GM12891 (cell line): ENCODE data around the gene PYGO2.

Experiments used
- DNase-seq: peaks from one replicate; pipeline ENCODE4 v3.0.0; 2011; ENCODE audit warnings: low spot score; ENCODE audit not compliant: insufficient read length
- FAIRE-seq: peaks from 2 replicates; lab custom pipeline; 2011; peaks lifted over from hg19 to GRCh38; lab: Jason Lieb, UNC
- PAX5 ChIP-seq: IDR thresholded peaks from 2 replicates; pipeline ENCODE4 v1.6.1; 2011; ENCODE audit warnings: low read length, moderate library complexity, mild to moderate bottlenecking; ENCODE audit not compliant: insufficient read depth, severe bottlenecking
- POLR2A ChIP-seq: IDR thresholded peaks from 2 replicates; pipeline ENCODE4 v1.6.1; 2011; ENCODE audit warnings: low read depth, low read length, control low read depth
- POLR2AphosphoS5 ChIP-seq: IDR thresholded peaks from 2 replicates; pipeline ENCODE4 v1.6.1; 2011; ENCODE audit warnings: low read depth, low read length, control low read depth
- POU2F2 ChIP-seq: IDR thresholded peaks from 2 replicates; pipeline ENCODE4 v1.6.1; 2011; ENCODE audit warnings: low read depth, mild to moderate bottlenecking, control low read depth, low read length, moderate library complexity
- SPI1 ChIP-seq: IDR thresholded peaks from 2 replicates; pipeline ENCODE4 v1.6.1; 2011; ENCODE audit warnings: low read depth, low read length, control low read depth
- TAF1 ChIP-seq: IDR thresholded peaks from 2 replicates; pipeline ENCODE4 v1.6.1; 2011; ENCODE audit warnings: low read depth, low read length, control low read depth

The PYGO2 gene

DNA sequence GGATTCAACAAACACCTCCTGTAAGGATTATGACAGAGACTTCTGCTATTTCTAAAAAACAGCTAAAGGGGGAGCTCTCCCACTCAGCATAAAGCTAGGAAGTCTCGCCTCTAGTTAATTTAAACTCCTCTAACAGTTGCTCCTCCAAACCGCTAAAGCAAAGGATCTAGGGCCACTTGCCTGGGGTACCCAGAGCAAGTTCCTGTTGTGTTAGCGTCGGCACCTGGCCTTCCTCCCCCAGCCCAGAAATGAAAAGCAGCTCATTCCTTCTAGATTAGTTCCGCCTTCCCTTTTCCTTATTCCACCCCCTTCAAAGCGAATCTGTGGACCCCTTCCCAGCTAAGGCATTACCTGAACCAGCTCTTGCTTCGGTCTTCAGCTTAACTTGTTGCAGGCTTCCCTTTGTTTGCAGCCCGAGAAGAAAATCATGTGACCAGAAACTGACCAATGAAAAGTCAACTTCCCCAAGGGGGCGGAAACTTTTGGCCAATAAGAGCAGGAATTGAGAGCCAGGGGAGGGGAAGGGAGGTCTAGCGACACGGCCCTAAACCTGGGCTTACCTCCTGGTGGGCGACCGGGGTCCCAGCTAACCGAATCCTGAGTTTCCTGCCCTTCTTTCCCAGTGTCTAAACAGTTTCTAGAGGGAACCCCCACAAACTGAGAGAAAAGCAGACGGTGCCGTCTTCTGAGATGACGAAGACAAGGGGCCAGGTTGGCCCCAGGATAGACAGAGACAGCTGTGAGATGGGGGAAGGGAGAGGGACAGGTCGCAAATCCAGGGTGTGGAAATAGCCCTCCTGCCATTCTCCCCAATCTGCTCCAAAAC lies 5.7 kb downstream of the PYGO2 start, which contains the start of gene PBXIP1:
PBXIP1 (minus strand) TSS at position 382 of the 826 bp plus-strand sequence. CDS start 2,378 bp downstream, outside the sequence.
- FAIRE-seq (peak; percentile 84), DNase-seq (peak; percentile 84)
- no peak for TF ChIP-seq SPI1
- TF ChIP-seq PAX5, result no peak
- TF ChIP-seq POLR2A, result no peak; the same call in 1 of the 2 replicates
- TF ChIP-seq POU2F2, result no peak
- no peak for TF ChIP-seq TAF1
- no peak for TF ChIP-seq POLR2AphosphoS5

DNA sequence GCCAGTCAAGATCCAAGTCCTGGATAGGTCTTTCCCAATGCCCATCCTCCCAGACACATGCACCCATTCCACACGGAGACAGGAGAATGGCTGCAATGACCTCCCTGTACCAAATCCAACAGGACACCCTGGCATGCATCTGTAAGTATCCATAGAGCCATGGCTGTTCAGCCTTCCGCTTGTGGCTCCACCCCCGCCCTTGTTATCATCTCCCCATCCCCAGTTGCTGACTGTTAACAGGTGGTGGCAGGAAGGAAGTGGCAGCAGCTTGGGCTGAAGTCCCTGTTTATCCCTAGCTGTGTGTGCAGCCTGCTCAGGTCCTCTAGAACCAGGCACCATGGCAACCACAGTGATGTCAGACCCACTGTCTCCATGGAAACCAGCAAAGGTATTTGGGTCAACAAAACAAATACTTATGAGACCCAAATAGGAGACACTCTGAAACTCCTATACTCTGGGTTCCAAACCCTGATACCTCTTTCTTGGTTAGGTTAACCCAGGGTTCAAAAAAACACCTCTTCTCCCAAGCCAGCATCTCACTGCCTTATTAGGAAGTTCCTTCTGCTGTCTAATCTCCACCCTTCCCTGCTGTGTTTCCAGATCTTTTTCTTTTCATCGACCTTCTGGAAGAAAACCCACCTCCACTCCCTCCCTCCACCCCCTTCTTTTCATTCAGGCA lies 6.4 kb downstream of the PYGO2 start:
- DNase-seq (peak; percentile 56), FAIRE-seq (peak; percentile 66)
- TF ChIP-seq POU2F2 (no peak), SPI1 (peak; percentile 69)

DNA sequence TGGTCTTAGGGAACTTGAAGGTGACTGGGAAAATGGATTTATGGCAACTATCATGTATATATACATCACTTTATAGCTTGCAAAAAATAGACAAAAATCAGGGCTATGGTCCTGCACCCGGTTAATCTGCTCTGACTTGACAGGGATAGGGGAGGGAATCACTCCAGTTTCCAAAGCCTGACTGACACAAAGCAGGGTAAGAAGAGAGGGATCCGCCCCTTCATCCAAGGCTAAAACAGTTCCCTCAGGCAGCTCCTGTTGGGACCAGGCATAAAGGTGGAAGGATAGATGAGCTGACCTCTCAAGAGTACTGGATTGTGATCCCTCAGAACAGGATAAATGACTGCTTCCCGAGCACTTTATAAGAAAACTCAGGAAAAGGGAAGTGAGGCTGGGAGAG lies 7.0 kb downstream of the PYGO2 start:
- FAIRE-seq, result no peak
- peak; percentile 29; the same call in 1 of the 2 replicates for TF ChIP-seq SPI1
- TF ChIP-seq POLR2A, result no peak
- no peak for TF ChIP-seq POU2F2
- TF ChIP-seq PAX5, result no peak
- TF ChIP-seq TAF1, result no peak

DNA sequence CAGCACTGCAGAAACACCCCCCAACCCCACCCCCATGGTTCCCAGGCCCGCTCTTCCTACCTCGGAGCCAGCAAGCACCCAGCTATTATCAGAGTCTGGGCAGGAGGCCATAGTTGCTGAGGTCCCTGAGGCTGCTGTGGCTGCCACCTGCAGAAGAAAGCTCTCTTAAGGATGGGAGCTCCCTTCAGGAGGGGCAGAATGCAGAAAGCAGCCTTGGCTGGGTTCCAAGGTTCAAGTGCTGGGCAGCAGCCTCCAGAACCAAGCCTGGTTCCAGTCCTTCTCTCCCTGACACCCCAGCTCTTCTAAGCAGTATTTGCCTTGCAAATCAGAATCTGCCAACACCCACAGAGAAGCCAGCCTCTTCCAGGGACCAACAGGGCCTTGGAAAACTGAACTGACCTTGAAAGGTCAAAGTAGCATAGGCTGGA lies 8.0 kb downstream of the PYGO2 start:
- DNase-seq, result no peak
- TF ChIP-seq POLR2A (no peak), POU2F2 (no peak), TAF1 (no peak), POLR2AphosphoS5 (no peak), SPI1 (no peak), PAX5 (no peak)
- no peak for FAIRE-seq

More for the DNA sequence above, 7.0 kb downstream of the PYGO2 start:
- DNase-seq, result no peak

DNA sequence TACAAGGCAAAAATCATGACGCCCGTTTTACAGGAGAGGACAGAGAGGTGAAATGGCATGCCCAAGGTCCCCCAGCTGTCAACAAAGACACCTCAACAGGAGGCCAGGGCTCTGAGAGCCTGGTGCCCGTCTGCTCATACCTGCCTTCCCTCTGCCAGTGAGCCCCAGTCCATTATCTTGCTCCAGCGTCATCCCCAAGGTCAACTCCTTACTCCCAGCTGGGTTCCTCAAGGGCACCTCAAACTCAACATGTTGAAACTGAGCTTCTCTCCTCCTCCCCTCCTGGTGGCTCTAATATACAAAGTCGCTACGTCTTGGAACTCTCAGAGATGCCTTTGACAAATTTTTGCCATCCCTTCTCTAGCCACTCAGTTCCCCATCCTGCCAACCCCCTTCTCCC lies 8.9 kb downstream of the PYGO2 start:
- no peak for FAIRE-seq
- no peak for TF ChIP-seq POLR2A
- no peak for TF ChIP-seq TAF1
- TF ChIP-seq POLR2AphosphoS5, result no peak
- TF ChIP-seq PAX5, result no peak
- TF ChIP-seq SPI1, result no peak
- no peak for DNase-seq

DNA sequence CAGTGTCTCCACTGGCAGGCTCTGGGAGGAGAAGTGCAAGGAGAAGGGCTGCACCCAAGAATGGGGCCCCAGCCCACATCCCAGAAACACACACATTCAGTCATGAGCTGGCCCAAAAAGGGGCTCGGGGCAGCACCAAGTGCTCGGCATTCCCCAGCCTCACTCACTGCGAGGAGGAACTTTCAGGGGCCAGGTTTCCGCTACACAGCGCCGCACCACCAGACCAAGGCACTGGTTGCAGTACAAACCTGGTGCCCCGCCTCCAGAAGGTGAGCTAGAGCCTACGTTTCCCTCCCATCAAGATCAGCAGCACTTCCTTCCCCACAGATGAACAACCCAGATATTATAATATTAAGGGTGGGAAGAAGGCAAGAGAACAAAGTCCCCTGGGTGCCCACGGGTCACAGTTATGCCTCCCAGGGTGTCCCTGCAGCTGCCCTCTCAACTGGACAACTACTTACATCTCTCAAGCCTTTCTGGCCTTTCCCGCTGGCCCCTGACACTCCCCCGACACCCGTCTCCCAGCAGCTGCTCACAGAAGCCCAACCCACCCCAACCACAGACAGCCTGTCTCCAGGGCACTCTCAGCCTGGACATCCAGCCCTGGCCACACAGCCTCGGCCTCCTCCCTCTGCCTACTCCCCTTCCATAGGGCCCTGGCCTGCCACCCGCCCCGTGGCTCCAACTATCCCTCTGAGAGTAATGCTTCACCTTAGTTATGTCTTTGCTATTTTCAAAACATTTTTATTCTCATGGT lies 9.5 kb downstream of the PYGO2 start:
- DNase-seq (no peak), FAIRE-seq (no peak)
- TF ChIP-seq SPI1 (0 out of 2 replicates have a peak, but pooled peaks have one; percentile 13), TAF1 (no peak)

DNA sequence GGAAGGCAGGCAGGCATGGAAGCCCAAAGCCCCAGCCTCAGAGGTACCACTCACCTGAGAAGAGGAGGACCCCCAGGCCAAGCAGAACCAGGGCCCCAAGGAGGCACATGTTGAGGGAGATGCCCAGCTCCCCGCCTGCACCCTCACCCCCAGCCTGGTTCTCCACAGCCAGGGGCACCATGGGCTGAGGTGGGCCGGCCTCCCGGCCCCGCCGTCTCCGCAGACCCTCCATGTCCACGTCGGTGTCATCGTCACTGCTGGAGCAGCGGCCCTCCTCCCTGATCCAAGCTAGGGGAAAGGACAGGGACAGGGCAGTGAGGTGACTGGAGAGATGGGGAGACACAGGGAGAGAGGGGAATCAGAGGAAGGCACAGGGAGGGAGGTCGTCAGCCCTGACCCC lies 13.5 kb downstream of the PYGO2 start:
- FAIRE-seq, result no peak
- TF ChIP-seq POLR2A, result no peak
- no peak for TF ChIP-seq SPI1
- no peak for TF ChIP-seq PAX5
- TF ChIP-seq POU2F2, result no peak
- no peak for TF ChIP-seq POLR2AphosphoS5
- TF ChIP-seq TAF1, result no peak

DNA sequence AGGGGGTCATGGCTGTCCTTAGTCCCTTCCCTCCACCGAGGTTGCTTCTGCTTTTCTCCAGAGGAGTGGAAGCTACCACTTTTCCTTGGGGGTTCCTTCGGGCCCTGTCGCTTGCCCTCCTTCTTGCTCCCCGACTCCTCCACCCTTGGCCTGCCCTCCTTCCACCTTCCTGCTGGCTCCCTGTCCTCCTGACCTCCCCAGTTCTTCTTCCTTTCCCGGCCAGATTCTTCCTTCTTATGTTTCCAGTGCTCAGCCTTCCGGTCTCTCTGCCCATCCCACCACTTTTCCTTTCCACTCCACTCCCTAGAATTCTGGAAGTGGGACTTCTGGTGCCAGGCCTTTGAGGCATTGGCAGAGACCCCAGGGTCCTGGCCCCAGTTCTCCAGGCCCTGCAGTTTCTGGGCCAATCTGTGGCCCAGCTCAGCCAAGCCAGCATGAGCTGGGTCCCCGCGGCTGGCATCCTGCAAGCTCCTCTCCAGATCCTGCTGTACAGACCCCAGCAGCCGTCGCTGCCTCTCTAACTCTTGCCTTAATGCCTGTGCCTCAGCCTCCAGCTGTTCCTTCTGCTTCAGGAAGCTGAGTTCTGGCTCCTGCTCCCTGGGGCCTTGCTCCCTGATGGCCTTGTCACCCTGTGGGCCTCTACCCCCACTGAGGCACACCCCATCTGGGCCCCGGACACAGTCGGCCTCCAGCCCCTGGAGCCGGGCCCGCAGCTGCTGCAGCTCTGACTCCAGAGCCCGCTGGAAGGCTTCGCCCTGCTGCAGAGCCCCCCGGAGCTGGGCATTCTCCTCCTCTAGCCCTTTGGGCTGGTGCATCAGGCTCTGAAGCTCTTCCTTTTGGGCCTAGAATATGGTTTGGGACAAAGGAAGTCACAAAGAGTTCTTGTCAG lies 15.4 kb downstream of the PYGO2 start:
- DNase-seq, result no peak
- TF ChIP-seq POLR2A, result no peak
- no peak for FAIRE-seq

More for the DNA sequence above, 13.5 kb downstream of the PYGO2 start:
- DNase-seq, result no peak
